HG03039 (cell line): ENCODE results near the gene RASGRF2.
"Not testable (repeated sequence)": the region's sequence is repeated elsewhere in the genome, so short reads cannot be mapped to it uniquely, and the experiment has no call there.

Source experiments
- ATAC-seq: cut with Tn5 transposase; IDR thresholded peaks from one replicate; pipeline ENCODE4 v1.9.1; 2021; ENCODE audit warnings: mild to moderate bottlenecking, moderate library complexity; ENCODE audit not compliant: unreplicated experiment

The RASGRF2 gene

DNA sequence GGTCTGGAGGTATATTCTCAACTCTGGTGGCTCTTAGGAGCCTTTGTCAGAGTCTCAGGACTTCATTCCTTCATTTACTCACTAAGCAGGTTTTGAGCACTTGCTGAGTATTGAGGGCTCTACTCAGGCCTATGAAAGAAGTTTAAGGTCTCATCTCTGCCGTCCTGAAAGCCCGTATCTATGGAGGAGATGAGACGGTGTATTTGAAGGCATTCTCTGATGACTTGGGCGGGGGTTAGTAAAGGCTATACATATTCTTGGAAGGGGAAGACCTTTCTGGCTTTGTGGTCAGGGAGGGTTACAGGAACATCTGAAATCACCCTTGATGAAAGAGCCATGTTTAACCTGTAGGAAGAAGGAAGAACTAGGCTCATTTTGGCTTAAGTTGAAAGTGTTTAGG is 21.9 kb downstream of the RASGRF2 start:
- ATAC-seq, result no peak

DNA sequence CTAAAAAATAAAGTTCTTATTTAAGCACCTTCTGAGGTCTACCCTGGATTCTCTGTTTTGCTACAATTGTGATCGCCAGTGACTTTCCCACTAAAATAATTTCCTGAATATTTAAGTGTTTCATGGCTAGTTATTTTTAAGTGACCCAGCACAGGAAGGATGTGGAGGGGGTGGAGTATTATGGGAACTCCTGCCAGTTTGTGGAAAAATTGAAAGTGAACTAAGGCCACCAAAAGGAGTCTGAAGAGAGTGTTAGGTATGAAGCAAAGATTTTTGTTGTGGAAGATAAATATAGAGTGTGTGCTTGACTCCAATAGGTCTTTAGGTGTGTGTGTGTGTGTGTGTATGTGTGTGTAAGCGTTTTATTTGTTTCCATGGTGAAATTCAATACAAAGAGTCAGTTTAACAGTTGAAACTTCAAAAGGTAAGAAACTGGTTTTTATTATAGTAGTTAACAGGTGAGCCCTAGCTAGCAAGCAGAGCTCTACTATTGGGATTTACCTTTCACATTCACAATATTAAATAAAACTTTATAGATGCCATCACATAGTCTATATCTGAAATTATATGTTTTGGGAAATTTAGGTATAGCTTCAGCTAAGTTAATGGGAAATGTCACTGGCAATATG is 25.6 kb downstream of the RASGRF2 start:
- no peak for ATAC-seq

GRCh38 chr5:80986382-80986781 is 26.2 kb downstream of the RASGRF2 start:
- no peak for ATAC-seq

DNA sequence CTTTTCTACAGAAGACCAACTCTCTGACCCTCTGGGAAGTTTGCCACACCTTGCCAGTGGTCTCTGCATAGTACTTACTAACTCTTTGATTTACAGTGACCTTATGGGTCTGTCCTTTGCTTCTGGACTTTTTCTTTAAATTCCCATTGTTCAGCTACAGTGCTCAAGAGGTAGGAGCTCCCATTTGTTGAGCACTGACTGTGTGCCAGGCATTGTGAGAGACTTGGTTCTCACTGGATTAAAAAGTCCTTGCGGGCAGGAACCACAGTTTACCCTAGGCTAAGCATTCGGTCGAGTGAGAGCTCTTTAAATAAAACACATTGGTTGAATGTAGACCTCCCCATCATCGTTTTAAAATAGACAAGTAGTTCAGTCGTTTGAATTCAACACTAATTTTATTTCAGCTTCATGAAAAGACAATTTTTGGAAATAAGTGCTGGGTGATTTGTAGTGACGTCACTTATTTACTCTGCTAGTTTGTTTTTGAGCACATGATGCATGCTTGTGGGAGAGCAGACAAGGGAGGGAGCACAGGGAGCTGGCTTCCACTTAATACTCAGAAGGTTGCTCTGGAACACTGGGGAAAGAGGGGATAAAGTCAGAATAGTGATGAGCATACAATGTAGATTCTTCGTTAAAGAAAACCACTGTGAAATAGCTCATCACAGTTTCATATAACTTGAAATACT is 27.1 kb downstream of the RASGRF2 start:
- ATAC-seq, result no peak

DNA sequence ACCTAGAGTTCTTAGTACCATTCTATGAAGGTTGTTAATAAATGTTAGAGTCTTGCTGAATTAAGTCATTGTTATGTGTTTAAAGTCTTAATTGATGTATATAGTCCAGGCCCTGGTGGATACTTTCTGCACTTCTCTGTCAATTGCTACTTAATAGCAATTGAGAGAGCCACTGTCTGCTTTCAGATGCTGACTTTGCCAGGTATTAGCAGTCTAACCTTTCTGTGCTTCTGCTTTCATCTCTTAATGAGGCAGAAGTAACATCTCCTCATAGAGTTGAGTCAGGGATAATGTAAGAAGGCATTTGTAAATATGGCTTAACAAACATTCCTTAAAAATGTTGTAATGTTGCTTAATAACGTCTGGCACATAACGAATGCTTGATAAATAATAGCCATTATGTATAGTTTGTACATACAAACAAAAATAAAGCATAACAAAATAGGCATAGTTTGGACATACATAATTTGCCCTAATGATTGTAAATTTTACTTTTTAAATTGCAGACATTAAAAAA is 28.3 kb downstream of the RASGRF2 start:
- ATAC-seq, result no peak

DNA sequence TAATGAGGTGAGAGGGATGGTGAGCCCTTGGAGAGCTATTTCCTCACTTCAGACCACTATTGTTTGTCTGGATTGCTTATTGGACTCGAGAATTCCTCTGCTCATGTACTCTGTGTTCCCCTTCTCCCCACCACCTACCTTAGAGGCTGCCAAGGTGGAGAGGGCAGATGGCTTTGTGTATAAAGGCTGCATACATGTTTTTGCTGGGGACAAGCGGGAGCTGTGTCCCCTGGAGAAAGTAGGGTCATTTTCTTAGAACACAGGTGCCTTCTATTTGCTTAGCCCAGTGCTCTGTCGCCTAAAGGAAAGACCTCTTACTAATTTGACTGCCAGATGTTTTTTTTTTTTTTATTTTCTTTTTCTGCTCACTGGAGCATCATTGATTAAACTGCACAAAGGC is 29.7 kb downstream of the RASGRF2 start:
- ATAC-seq, result no peak

- ATAC-seq, result no peak
These were observed 30.4 kb downstream of the RASGRF2 start for GRCh38 chr5:80990527-80990926.

- ATAC-seq, result no peak
These were observed 30.8 kb downstream of the RASGRF2 start for GRCh38 chr5:80990971-80991370.

GRCh38 chr5:80995908-80996307 is 35.7 kb downstream of the RASGRF2 start:
- no peak for ATAC-seq

GRCh38 chr5:80998590-80998979 is 38.4 kb downstream of the RASGRF2 start:
- ATAC-seq, result no peak

DNA sequence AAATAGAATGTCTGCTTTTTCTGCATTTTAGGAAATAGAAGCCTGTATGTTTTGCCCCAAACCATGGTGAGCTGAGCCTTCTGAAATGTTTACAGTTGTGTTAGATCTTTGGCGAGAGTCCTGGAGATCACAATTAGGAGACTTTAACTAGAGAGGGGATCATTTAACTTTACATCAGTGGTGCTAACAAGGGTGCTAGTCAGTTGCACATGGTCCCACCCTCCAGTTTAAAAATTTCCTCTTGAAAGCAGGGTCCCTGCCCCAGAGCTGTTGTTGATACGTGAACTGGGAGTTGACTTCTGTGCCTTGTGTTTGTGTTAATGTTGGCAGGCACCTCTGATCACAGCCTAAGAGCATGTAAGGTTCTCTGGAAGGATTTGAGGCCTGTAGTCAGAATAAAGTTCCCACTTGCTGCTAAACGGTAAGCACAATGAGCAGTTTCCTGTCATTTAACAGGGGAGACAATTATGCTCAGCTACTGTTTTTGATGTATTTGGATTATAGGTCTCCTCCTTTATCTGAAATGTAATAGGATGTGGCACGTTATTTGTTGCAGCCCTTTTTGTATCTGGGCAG is 43.7 kb downstream of the RASGRF2 start:
- no peak for ATAC-seq

DNA sequence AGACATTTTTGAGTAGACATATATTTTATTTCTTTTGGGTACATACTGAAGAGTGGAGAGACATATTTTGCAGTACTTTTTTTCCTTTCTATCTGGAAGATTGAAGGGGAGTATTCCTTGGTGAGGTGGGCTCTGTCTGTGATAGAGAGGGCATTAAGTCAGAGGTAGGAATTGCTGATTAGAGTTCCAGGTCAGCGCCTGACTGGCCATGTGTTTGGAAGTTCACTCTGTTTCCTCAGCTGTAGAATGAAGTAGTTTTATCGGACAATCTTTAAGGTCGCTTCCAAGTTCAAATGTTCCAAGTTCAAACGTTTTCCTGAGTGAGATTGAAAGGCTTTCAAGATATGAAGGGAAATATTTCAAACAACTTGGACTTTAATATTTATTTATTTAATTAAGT is 45.5 kb downstream of the RASGRF2 start:
- no peak for ATAC-seq

- ATAC-seq, result no peak
These were observed 46.1 kb downstream of the RASGRF2 start for GRCh38 chr5:81006231-81006630.

GRCh38 chr5:81006947-81007636 is 46.9 kb downstream of the RASGRF2 start:
- no peak for ATAC-seq

GRCh38 chr5:81007637-81008027 is 47.5 kb downstream of the RASGRF2 start:
- no peak for ATAC-seq

DNA sequence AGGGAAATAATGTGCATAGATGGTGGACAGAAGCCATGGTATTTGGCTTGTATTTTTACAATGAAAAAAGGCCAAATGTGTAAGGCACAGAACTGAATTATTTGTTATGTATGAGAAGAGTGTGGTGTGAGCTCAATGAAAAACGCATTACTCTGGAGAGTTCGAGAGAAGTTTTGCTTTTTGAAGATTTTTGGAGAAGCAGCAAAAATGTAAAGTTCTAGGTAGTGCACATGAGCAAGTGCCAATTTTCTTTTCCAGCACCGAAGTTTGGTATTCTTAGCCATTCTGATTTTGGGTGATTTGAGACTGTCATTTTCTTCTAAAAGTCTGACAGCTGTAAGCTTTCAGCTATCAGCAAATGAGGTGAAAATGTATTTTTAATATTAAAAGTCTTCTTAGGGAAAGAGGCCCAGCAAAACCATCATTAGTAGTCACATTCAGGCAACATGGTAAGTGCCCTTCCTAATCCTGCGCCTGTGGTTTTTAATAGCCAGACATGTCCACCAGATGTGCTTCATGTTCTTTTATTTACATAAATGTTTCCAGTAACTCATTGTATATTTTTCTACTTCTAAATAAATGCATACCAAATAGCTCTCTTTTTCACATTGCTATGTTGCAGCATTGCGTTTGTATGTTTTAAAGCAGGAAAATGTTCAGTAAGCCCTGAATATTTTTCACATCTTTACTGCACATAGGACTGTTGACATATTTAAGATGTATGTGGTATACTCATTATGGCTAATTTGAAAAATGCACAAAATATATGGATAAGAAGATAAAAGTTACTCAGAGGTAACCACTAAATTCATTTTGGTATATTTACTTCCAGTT is 50.4 kb downstream of the RASGRF2 start:
- ATAC-seq, result no peak

DNA sequence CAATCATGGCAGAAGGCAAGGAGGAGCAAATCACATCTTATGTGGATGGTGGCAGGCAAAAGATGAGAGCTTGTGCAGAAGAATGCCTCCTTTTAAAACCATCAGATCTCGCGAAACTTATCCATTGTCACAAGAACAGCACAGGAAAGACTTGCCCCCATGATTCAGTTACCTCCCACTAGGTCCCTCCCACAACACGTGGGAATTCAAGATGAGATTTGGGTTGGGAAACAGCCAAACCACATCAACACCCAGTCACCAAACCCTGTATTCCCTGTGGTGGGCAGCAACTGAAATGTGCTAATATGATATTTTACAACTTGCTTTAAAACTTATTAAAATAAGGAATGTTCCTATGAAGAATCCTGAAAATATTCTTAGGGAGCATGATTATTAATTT is 54.2 kb downstream of the RASGRF2 start:
- no peak for ATAC-seq

- no peak for ATAC-seq
These were observed 56.0 kb downstream of the RASGRF2 start for GRCh38 chr5:81016116-81016515.

GRCh38 chr5:81017320-81017719 is 57.2 kb downstream of the RASGRF2 start:
- no peak for ATAC-seq

GRCh38 chr5:81018608-81019007 is 58.4 kb downstream of the RASGRF2 start:
- ATAC-seq, result not testable (repeated sequence)

DNA sequence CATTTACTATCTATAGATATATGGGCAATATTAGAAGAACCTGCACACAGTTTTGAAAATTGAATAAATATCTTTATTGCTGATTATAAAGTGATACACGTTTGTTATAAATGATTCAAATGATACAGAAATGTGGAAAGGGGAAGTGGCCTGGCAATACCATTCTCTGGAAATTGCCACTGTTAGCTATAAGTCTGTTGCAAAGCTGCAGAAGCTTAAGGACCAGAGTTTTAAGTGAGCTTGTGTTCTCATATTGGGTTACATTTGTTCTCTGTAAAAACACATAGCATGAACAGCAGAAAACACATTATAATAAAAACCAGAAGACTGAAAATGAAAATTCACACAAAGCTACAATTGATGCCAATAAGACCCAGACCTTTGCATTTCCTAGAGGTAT is 59.6 kb downstream of the RASGRF2 start:
- ATAC-seq, result no peak
